Fibroblast of skin of right biceps (primary cell): Measurements from ENCODE around the gene ACOT7.
"Not testable (repeated sequence)": the region's sequence is repeated elsewhere in the genome, so short reads cannot be mapped to it uniquely, and the experiment has no call there.

ENCODE experiments used
- DNase-seq: peaks from one replicate; pipeline ENCODE4 v3.0.0-alpha.2; 2013

The ACOT7 gene

GRCh38 chr1:6307682-6308081 lies 85.9 kb downstream of the ACOT7 start:
- DNase-seq = not testable (repeated sequence)

GRCh38 chr1:6307099-6307498 lies 86.5 kb downstream of the ACOT7 start:
- no peak for DNase-seq

- peak; percentile 18 for DNase-seq
Measured at GRCh38 chr1:6303397-6304012, 90.1 kb downstream of the ACOT7 start.

GRCh38 chr1:6302568-6302967 lies 91.0 kb downstream of the ACOT7 start:
- DNase-seq = no peak

- DNase-seq = no peak
Measured at GRCh38 chr1:6301526-6301925, 92.0 kb downstream of the ACOT7 start.

GRCh38 chr1:6300342-6301048 lies 93.1 kb downstream of the ACOT7 start:
- DNase-seq = no peak

- no peak for DNase-seq
Measured at GRCh38 chr1:6299557-6300165, 93.9 kb downstream of the ACOT7 start.

- no peak for DNase-seq
Measured at GRCh38 chr1:6298940-6299465, 94.6 kb downstream of the ACOT7 start.

GRCh38 chr1:6298530-6298929 lies 95.0 kb downstream of the ACOT7 start:
- no peak for DNase-seq

- DNase-seq = no peak
Measured at GRCh38 chr1:6295910-6296309, 97.7 kb downstream of the ACOT7 start.

- DNase-seq = no peak
Measured at GRCh38 chr1:6294890-6295556, 98.5 kb downstream of the ACOT7 start.

GRCh38 chr1:6294080-6294889 lies 99.3 kb downstream of the ACOT7 start:
- no peak for DNase-seq

- DNase-seq = no peak
Measured at GRCh38 chr1:6292102-6292501, 101.5 kb downstream of the ACOT7 start.

- DNase-seq = no peak
Measured at GRCh38 chr1:6288665-6289064, 104.9 kb downstream of the ACOT7 start.

GRCh38 chr1:6288026-6288425 lies 105.5 kb downstream of the ACOT7 start:
- DNase-seq = no peak

GRCh38 chr1:6287431-6287886 lies 106.1 kb downstream of the ACOT7 start:
- no peak for DNase-seq

- DNase-seq = no peak
Measured at GRCh38 chr1:6287029-6287428, 106.5 kb downstream of the ACOT7 start.

GRCh38 chr1:6286266-6286665 lies 107.3 kb downstream of the ACOT7 start:
- DNase-seq = no peak

GRCh38 chr1:6285336-6285735 lies 108.2 kb downstream of the ACOT7 start:
- no peak for DNase-seq

- no peak for DNase-seq
Measured at GRCh38 chr1:6282577-6283270, 110.8 kb downstream of the ACOT7 start.

GRCh38 chr1:6281511-6282402 lies 111.8 kb downstream of the ACOT7 start:
- DNase-seq = no peak
